H1 (cell line): Measurements from ENCODE around the gene DEGS2. TPM values are rescaled to one million over a fixed set of nuclear protein-coding genes. Genes with fewer than 3 reads are reported as not detected.

Experiments
- CTCF ChIA-PET: fragments of 300-600 bp; sonication (Branson Sonifier 250); formaldehyde crosslinking; loops from one replicate; lab custom pipeline; 2021; ENCODE audit not compliant: partially characterized antibody; lab: Charles Lee
- POLR2A ChIA-PET: fragments of 300-600 bp; sonication (Branson Sonifier 250); formaldehyde crosslinking; loops from one replicate; lab custom pipeline; 2021; ENCODE audit warnings: inconsistent platforms; ENCODE audit not compliant: partially characterized antibody; lab: Charles Lee
- DNase-seq, 2 experiments: peaks; one replicate each; pipeline versions ENCODE4 v3.0.0 to v3.0.0-alpha.2; 2010 to 2022; ENCODE audit warnings: low spot score in 2 of 2, low read depth in 1 of 2, mixed read lengths in 1 of 2
- FAIRE-seq: peaks from 2 replicates; lab custom pipeline; 2011; peaks lifted over from hg19 to GRCh38; lab: Jason Lieb, UNC
- H2AFZ ChIP-seq: 2 replicates; pipeline ENCODE4 v1.8.1; 2012; ENCODE audit warnings: low read length, inconsistent platforms
- H2AK5ac ChIP-seq: 2 replicates; pipeline ENCODE4 v1.6.1; 2013; ENCODE audit warnings: low read depth, low read length
- H2BK120ac ChIP-seq: replicated peaks from 2 replicates; pipeline ENCODE3; 2013; ENCODE audit warnings: low read depth, low read length, inconsistent platforms
- H2BK12ac ChIP-seq: 2 replicates; pipeline ENCODE4 v1.6.1; 2013; ENCODE audit warnings: low read depth, low read length
- H2BK15ac ChIP-seq: 2 replicates; pipeline ENCODE4 v1.6.1; 2013; ENCODE audit warnings: low read length
- H2BK20ac ChIP-seq: 2 replicates; pipeline ENCODE4 v1.6.1; 2013; ENCODE audit warnings: low read length
- H2BK5ac ChIP-seq: 2 replicates; pipeline ENCODE4 v1.6.1; 2013; ENCODE audit warnings: low read depth, low read length
- H3K14ac ChIP-seq: 2 replicates; pipeline ENCODE4 v1.6.1; 2013; ENCODE audit warnings: inconsistent platforms; ENCODE audit not compliant: insufficient read length
- H3K18ac ChIP-seq: 2 replicates; pipeline ENCODE4 v1.6.1; 2013; ENCODE audit warnings: low read length; ENCODE audit errors: extremely low read depth
- H3K23ac ChIP-seq: 2 replicates; pipeline ENCODE4 v1.6.1; 2013; ENCODE audit warnings: inconsistent platforms; ENCODE audit not compliant: insufficient read length
- H3K23me2 ChIP-seq: 2 replicates; pipeline ENCODE4 v1.6.1; 2013; ENCODE audit warnings: low read depth, low read length
- H3K27ac ChIP-seq: 2 replicates; pipeline ENCODE4 v1.6.1; 2011; ENCODE audit warnings: low read depth, low read length, inconsistent platforms
- H3K27me3 ChIP-seq, 4 experiments: replicated peaks in 1 of 4; 1 replicate in 1 of 4; 2 replicates in 3 of 4; pipeline versions ENCODE4 v1.6.1 to v1.8.1; 2011 to 2013; ENCODE audit warnings: low read length in 3 of 4, mild to moderate bottlenecking in 3 of 4, inconsistent platforms in 2 of 4, mixed read lengths in 2 of 4, moderate library complexity in 1 of 4; ENCODE audit not compliant: control insufficient read depth in 3 of 4, insufficient read depth in 3 of 4; ENCODE audit errors: extremely low read depth in 1 of 4
- H3K36me3 ChIP-seq, 4 experiments: 2 replicates each; pipeline versions ENCODE4 v1.6.1 to v1.8.1; 2011 to 2013; ENCODE audit warnings: mild to moderate bottlenecking in 4 of 4, low read length in 3 of 4, moderate library complexity in 2 of 4, control low read depth in 1 of 4, inconsistent platforms in 1 of 4; ENCODE audit not compliant: insufficient read depth in 4 of 4, control insufficient read depth in 2 of 4
- H3K4ac ChIP-seq: replicated peaks from 2 replicates; pipeline ENCODE3; 2013; ENCODE audit warnings: low read length, low read depth, mixed read lengths, inconsistent platforms; ENCODE audit not compliant: insufficient read length
- H3K4me1 ChIP-seq, 4 experiments: replicated peaks in 1 of 4; 1 replicate in 1 of 4; 2 replicates in 3 of 4; pipeline versions ENCODE4 v1.6.1 to v1.8.1; 2011 to 2013; ENCODE audit warnings: low read length in 3 of 4, inconsistent platforms in 2 of 4, mixed read lengths in 1 of 4; ENCODE audit not compliant: insufficient read depth in 4 of 4, control insufficient read depth in 3 of 4
- H3K4me2 ChIP-seq, 2 experiments: 2 replicates each; pipeline versions ENCODE4 v1.6.1 to v1.8.1; 2011 to 2013; ENCODE audit warnings: low read depth in 2 of 2, low read length in 2 of 2, control low read depth in 1 of 2, inconsistent platforms in 1 of 2, mild to moderate bottlenecking in 1 of 2; ENCODE audit not compliant: insufficient read depth in 1 of 2
- H3K4me3 ChIP-seq, 4 experiments: fragments of 200-600, 300-600 bp in 1 of 4; sonication (generic), shearing (Covaris generic), sonication (Bioruptor Twin) in 1 of 4; 2 replicates each; pipeline versions ENCODE4 v1.5.1 to v1.8.1; 2011 to 2016; ENCODE audit warnings: low read length in 4 of 4, low read depth in 3 of 4, control low read depth in 2 of 4, inconsistent platforms in 2 of 4, mild to moderate bottlenecking in 2 of 4, mixed read lengths in 1 of 4, moderate library complexity in 1 of 4; ENCODE audit not compliant: insufficient read depth in 2 of 4; ENCODE audit errors: extremely low read depth in 1 of 4
- H3K56ac ChIP-seq: replicated peaks from 2 replicates; pipeline ENCODE3; 2013; ENCODE audit warnings: low read depth, mild to moderate bottlenecking, mixed read lengths, low read length, inconsistent platforms; ENCODE audit not compliant: insufficient read length
- H3K79me1 ChIP-seq: 2 replicates; pipeline ENCODE4 v1.6.1; 2013; ENCODE audit warnings: low read depth, low read length, control low read depth
- H3K79me2 ChIP-seq, 2 experiments: 2 replicates each; pipeline versions ENCODE4 v1.6.1 to v1.8.1; 2012 to 2013; ENCODE audit warnings: low read length in 2 of 2, mild to moderate bottlenecking in 2 of 2, inconsistent platforms in 1 of 2; ENCODE audit not compliant: insufficient read depth in 2 of 2, control insufficient read depth in 1 of 2
- H3K9ac ChIP-seq, 4 experiments: replicated peaks in 1 of 4; 1 replicate in 1 of 4; 2 replicates in 3 of 4; pipeline versions ENCODE4 v1.6.1 to v1.8.1; 2011 to 2013; ENCODE audit warnings: low read depth in 3 of 4, low read length in 3 of 4, control low read depth in 2 of 4, mild to moderate bottlenecking in 2 of 4, moderate library complexity in 2 of 4, inconsistent platforms in 1 of 4; ENCODE audit errors: extremely low read depth in 1 of 4
- H3K9me3 ChIP-seq, 2 experiments: 2 replicates each; pipeline versions ENCODE4 v1.6.1 to v1.8.1; 2012 to 2013; ENCODE audit warnings: mild to moderate bottlenecking in 2 of 2, moderate library complexity in 2 of 2, control low read depth in 1 of 2, inconsistent platforms in 1 of 2, low read depth in 1 of 2, low read length in 1 of 2, mixed read lengths in 1 of 2; ENCODE audit not compliant: insufficient read depth in 2 of 2
- H4K20me1 ChIP-seq, 2 experiments: replicated peaks in 1 of 2; 2 replicates each; pipeline versions ENCODE3 to v1.8.1; 2011 to 2013; ENCODE audit warnings: inconsistent platforms in 2 of 2, low read length in 2 of 2, mild to moderate bottlenecking in 1 of 2; ENCODE audit not compliant: insufficient read depth in 2 of 2, control insufficient read depth in 1 of 2
- H4K5ac ChIP-seq: 2 replicates; pipeline ENCODE4 v1.6.1; 2013; ENCODE audit warnings: low read length, low read depth, mixed read lengths, inconsistent platforms; ENCODE audit not compliant: insufficient read length
- H4K8ac ChIP-seq: 2 replicates; pipeline ENCODE4 v1.8.0; 2013; ENCODE audit warnings: mild to moderate bottlenecking, moderate library complexity, low read length, inconsistent platforms; ENCODE audit not compliant: insufficient read depth; ENCODE audit errors: extremely low read depth
- H4K91ac ChIP-seq: replicated peaks from 2 replicates; pipeline ENCODE3; 2013; ENCODE audit warnings: low read length, mixed read lengths, inconsistent platforms; ENCODE audit not compliant: insufficient read length
- BCL11A ChIP-seq, 2 experiments: IDR thresholded peaks; one replicate each; pipeline ENCODE4 v1.6.1; 2011; ENCODE audit warnings: low read depth in 2 of 2, low read length in 2 of 2, mild to moderate bottlenecking in 2 of 2
- BRCA1 ChIP-seq: IDR thresholded peaks from 2 replicates; pipeline ENCODE4 v1.6.1; 2012; ENCODE audit warnings: low read depth, low read length, improper control_type of control experiment
- CEBPB ChIP-seq: IDR thresholded peaks from 2 replicates; pipeline ENCODE4 v1.6.1; 2012; ENCODE audit warnings: low read depth, low read length
- PHF8 ChIP-seq: fragments of 200-600 bp; sonication (generic); conservative IDR thresholded peaks from 2 replicates; pipeline ENCODE4 v1.7.1; 2012; ENCODE audit warnings: low read depth, mild to moderate bottlenecking, inconsistent platforms, low read length, moderate library complexity
- POLR2AphosphoS5 ChIP-seq: IDR thresholded peaks from 2 replicates; pipeline ENCODE4 v1.6.1; 2011; ENCODE audit warnings: low read depth, low read length
- SIN3A ChIP-seq, 2 experiments: IDR thresholded peaks in 1 of 2; conservative IDR thresholded peaks in 1 of 2; 2 replicates each; pipeline ENCODE4 v1.6.1; 2011 to 2012; ENCODE audit warnings: low read length in 2 of 2, improper control_type of control experiment in 1 of 2, low read depth in 1 of 2, mild to moderate bottlenecking in 1 of 2
- TAF1 ChIP-seq: IDR thresholded peaks from 2 replicates; pipeline ENCODE4 v1.6.1; 2011; ENCODE audit warnings: mild to moderate bottlenecking, low read depth, low read length
- TEAD4 ChIP-seq: IDR thresholded peaks from 2 replicates; pipeline ENCODE4 v1.6.1; 2012; ENCODE audit warnings: low read depth, low read length, inconsistent platforms, mixed read lengths
- WGBS, 2 experiments: shearing (Covaris generic) in 1 of 2; methylation state at CpG; one replicate each; pipeline versions ENCODE4 v1.1.6 to v1.1.7; 2013 to 2015; ENCODE audit warnings: low lambda C conversion rate in 2 of 2, mixed read lengths in 2 of 2, inconsistent platforms in 1 of 2, low coverage in 1 of 2, missing lambda C conversion rate in 1 of 2; ENCODE audit not compliant: insufficient replicate concordance in 2 of 2, insufficient coverage in 1 of 2, insufficient read length in 1 of 2; ENCODE audit errors: extremely low coverage in 1 of 2, missing lambda C conversion rate in 1 of 2; 5-methylcytosine and 5-hydroxymethylcytosine counted together
- polyA plus RNA-seq, 7 experiments: library from polyadenylated mRNA; depleted of rRNA in 3 of 7; stranded (reverse) in 5 of 7; unstranded in 2 of 7; fragments of >200 nt in 5 of 7; fragments of 200-250 nt in 2 of 7; gene quantifications; 1 replicate in 5 of 7; 2 replicates in 1 of 7; 4 replicates in 1 of 7; pipeline versions ENCODE4 v1.2.1 to v1.2.3, GENCODE V29; 2011 to 2013; ENCODE audit warnings: missing spikeins in 2 of 7, mixed read lengths in 2 of 7
- total RNA-seq: library from RNA; stranded (reverse); fragmentation: NEBNext Ultra II Directional; extraction: Animal tissue kit (Norgen Biotek cat#: 25700); gene quantifications from 2 replicates; pipeline ENCODE4 v1.2.1, GENCODE V29; 2021
- TF ChIP-seq, protein P1 (sequence below): IDR thresholded peaks from 2 replicates; pipeline ENCODE4 v1.6.1; 2012; ENCODE audit warnings: inconsistent platforms
- TF ChIP-seq, protein P2 (sequence below): IDR thresholded peaks from 2 replicates; pipeline ENCODE4 v1.6.1; 2011; ENCODE audit warnings: low read length, improper control_type of control experiment

The DEGS2 gene
- total and polyA plus RNA-seq, 2 of the 8 experiments (the other 6 are each of a cell fraction or from before 2014, with no cell fraction given): 0.61 to 0.82 TPM

DNA sequence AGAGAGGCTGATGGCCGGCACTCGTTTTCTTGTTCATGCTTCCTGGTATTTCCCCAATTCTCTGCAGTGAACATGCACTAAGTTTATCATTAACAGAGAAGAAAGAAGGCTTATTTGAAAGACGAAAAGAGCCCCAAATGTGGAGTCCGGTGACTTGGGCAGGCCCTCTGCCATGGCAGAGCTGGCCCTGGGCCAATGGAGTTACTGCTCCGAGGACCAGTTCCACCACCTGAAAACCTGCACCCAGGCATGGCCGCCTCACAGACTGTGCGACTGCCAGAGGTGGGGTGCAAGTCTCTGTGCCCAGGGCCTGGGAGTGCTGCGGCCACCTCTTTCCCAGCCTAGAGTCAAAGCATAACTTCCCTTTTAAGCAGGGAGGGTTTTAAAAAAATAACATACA lies 24.9 kb downstream of the DEGS2 start:
- H2AFZ ChIP-seq: no peak overlapping the region
- no peak overlapping the region for H4K91ac ChIP-seq
- no peak overlapping the region for H2BK120ac ChIP-seq
- no peak overlapping the region for H3K27ac ChIP-seq
- no peak overlapping the region for H2BK15ac ChIP-seq
- H3K4me1 ChIP-seq: peaks cover 0 to 8% (median 6%) of the 10 kb centered on the region in 4 experiments; a peak in 4 of 7 replicates
- H2BK12ac ChIP-seq: no peak overlapping the region
- peaks cover 2% of the 10 kb centered on the region; the same call in 1 of the 2 replicates for H3K79me1 ChIP-seq
- no peak overlapping the region for H3K56ac ChIP-seq
- no peak overlapping the region for H4K8ac ChIP-seq
- H3K14ac ChIP-seq: no peak overlapping the region
- H3K36me3 ChIP-seq: no peaks in the 10 kb centered on the region; a peak in 2 of 8 replicates
- no peak overlapping the region for H3K9ac ChIP-seq
- H4K20me1 ChIP-seq: peaks cover 0 to 2% of the 10 kb centered on the region in 2 experiments
- no peaks in the 10 kb centered on the region; a peak in 1 of 7 replicates for H3K27me3 ChIP-seq
- no peak overlapping the region for H2BK20ac ChIP-seq
- ChIA-PET POLR2A (interaction anchor here (1.5 kb wide), 1 partner anchor 18 kb away, joined by 3 read pairs; no protein-coding TSS in a partner anchor), CTCF (interaction anchor here (0.9 to 22.9 kb wide), 5 partner anchors 9 to 59 kb away, joined by 3 to 307 read pairs (median 7); partner anchors contain the start of gene DEGS2)
- 88% methylated on average over 8 of the region's 8 CpGs; no CpG with 5 or more reads in 1 of the 2 experiments for WGBS, 2 experiments
- H3K4me2 ChIP-seq: no peak overlapping the region
- H4K5ac ChIP-seq: no peak overlapping the region
- H3K18ac ChIP-seq: no peak overlapping the region
- no peaks in the 10 kb centered on the region for H3K79me2 ChIP-seq
- H3K4ac ChIP-seq: no peak overlapping the region
- FAIRE-seq: no peak
- H3K9me3 ChIP-seq: no peaks in the 10 kb centered on the region
- no peak overlapping the region for H2AK5ac ChIP-seq
- no peak overlapping the region for H3K23ac ChIP-seq
- H3K23me2 ChIP-seq: no peaks in the 10 kb centered on the region
- H3K4me3 ChIP-seq: no peak overlapping the region
- DNase-seq: no peak
- no peak overlapping the region for H2BK5ac ChIP-seq
- TF ChIP-seq PHF8 (no peak), BCL11A (IDR thresholded peaks at IDR 0.05; ENCODE audit: low read depth in 2 of 2, low read length in 2 of 2) (no peak), CEBPB (no peak), SIN3A (conservative IDR thresholded peaks at IDR 0.05 in 1 of 2, IDR thresholded peaks at IDR 0.05 in 1 of 2; ENCODE audit: low read depth in 1 of 2, low read length in 2 of 2) (no peak), POLR2AphosphoS5 (no peak), TEAD4 (no peak), TAF1 (no peak), BRCA1 (no peak)
- TF ChIP-seq, protein P1, sequence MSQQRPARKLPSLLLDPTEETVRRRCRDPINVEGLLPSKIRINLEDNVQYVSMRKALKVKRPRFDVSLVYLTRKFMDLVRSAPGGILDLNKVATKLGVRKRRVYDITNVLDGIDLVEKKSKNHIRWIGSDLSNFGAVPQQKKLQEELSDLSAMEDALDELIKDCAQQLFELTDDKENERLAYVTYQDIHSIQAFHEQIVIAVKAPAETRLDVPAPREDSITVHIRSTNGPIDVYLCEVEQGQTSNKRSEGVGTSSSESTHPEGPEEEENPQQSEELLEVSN: no peak
- TF ChIP-seq, protein P2, sequence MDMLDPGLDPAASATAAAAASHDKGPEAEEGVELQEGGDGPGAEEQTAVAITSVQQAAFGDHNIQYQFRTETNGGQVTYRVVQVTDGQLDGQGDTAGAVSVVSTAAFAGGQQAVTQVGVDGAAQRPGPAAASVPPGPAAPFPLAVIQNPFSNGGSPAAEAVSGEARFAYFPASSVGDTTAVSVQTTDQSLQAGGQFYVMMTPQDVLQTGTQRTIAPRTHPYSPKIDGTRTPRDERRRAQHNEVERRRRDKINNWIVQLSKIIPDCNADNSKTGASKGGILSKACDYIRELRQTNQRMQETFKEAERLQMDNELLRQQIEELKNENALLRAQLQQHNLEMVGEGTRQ: no peak
